Right cardiac atrium (tissue), 5 donors: Measurements from ENCODE around the gene ALKBH6. TPM values are rescaled to one million over a fixed set of nuclear protein-coding genes. Genes with fewer than 3 reads are reported as not detected.

ENCODE experiments used
- ATAC-seq, 2 donors: fragments of 200-7000 bp; cut with Tn5 transposase; one replicate each; pipeline versions ENCODE4 v1.8.0 to v1.9.1; 2020; ENCODE audit warnings: moderate library complexity in 2 of 2, mild to moderate bottlenecking in 1 of 2
- DNase-seq, 3 donors: peaks; one replicate each; pipeline ENCODE4 v3.0.0-alpha.2; 2020
- H3K27ac ChIP-seq: one replicate; pipeline ENCODE4 v1.5.1; 2013; ENCODE audit warnings: mild to moderate bottlenecking, low read length, control low read depth, moderate library complexity
- H3K27me3 ChIP-seq: one replicate; pipeline ENCODE4 v1.6.1; 2013; ENCODE audit not compliant: control insufficient read depth, insufficient read depth
- H3K4me1 ChIP-seq: one replicate; pipeline ENCODE4 v1.6.1; 2013; ENCODE audit warnings: low read length; ENCODE audit not compliant: control insufficient read depth, insufficient read depth
- H3K4me3 ChIP-seq: one replicate; pipeline ENCODE4 v1.5.1; 2013; ENCODE audit warnings: low read length, control low read depth
- H3K9me3 ChIP-seq: one replicate; pipeline ENCODE4 v1.6.1; 2013; ENCODE audit warnings: low read length; ENCODE audit not compliant: control insufficient read depth
- WGBS: extraction: QIAGEN DNeasy Blood & Tissue Kit; methylation state at CpG from one replicate; pipeline ENCODE4 v1.1.7; 2013; 5-methylcytosine and 5-hydroxymethylcytosine counted together
- intact Hi-C, 4 donors: fragments of 100-400 bp; cut with DNase I; formaldehyde crosslinking; loops; one replicate each; pipeline versions ENCODE4 v1.11.0 to v1.14.0; 2022 to 2023
- polyA plus RNA-seq: library from polyadenylated mRNA; stranded (reverse); fragments of 200-250 nt; gene quantifications from one replicate; pipeline ENCODE4 v1.2.3, GENCODE V29; 2013
- total RNA-seq, 4 donors: library from RNA; stranded (reverse); fragmentation: NEBNext Ultra II Directional; extraction: Animal tissue kit (Norgen Biotek cat#: 25700); gene quantifications; one replicate each; pipeline ENCODE4 v1.2.1, GENCODE V29; 2021
- donor health status: healthy with polysubstance abuse.
- donor health status: DM: no; HTN: yes; CAD: no.
- donor health status: DM: no; HTN: no; CAD: no.
- donor health status: DM: no; HTN: yes; CAD: no; lungs with severe emphysema.
- donor health status: DM: yes; HTN: yes; CAD: no.

Gene ALKBH6
- total and polyA plus RNA-seq, 5 donors = 8.8 to 18.0 (median 13.2) TPM

DNA sequence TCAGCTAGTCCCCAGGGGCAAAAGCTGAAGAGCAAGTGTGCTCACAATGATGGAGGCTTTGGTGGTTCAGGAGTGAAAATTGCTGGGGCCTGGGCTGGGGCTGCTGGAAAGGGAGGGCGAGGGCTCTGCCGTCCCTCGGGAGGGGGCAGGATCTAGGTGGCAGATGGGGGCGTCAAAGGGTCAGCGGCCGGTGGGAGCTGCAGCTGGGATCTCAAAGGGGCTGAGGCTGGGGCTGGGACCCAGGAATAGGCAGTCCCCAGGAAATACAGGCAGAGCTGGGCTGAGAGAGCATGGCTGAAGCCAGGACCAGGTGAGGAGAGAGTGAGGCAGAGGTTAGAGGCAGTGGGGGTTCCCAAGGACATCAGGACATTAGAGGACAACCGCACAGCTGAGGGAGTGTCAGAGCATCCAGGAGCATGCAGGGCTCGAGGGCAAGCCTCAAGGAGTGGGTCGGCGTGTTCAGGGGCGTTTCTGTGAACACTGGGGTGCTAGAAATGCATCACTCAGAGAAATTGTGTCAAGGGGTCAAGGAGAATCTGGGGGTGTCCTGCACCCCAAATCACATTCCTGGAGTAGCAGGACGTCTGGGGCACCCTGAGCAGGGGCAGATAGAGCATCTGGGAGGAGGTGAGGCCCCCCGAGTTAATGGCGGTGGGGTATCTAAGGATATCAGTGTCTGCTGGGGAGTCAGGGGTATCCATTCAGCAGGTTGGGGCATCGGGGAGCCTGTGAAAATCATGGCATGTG lies 4.2 kb downstream of the ALKBH6 start:
- 50% methylated on average over 15 of the region's 15 CpGs for WGBS
- no peak overlapping the region for H3K27ac ChIP-seq
- no peaks in the 10 kb centered on the region for H3K27me3 ChIP-seq
- H3K9me3 ChIP-seq = no peaks in the 10 kb centered on the region
- ATAC-seq (no peak), DNase-seq (peak in 1 of 3 donors; percentile 14)
- intact Hi-C loops = no loop called here
- H3K4me1 ChIP-seq = peaks cover 8% of the 10 kb centered on the region
- peak overlapping the region; percentile 21 for H3K4me3 ChIP-seq

DNA sequence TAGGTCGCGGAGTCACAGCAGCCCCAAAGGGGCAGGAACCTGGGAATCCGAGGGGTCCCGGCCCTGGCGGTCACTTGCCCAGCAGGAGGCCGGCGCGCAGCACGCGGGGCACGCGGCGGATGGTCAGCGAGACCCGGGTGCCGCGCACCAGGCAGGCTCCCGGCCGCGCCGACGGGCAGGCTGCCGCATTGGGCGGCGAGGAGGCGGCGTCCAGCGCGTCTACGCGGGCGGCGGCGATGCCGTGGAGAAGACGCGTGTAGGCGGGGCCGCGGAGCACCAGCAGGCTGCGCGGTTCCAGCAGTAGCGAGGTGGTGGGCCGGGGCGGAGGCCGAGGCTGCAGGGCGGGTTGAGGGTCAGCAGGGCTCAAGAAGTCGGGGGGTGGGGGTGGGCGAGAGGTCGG lies 4.8 kb downstream of the ALKBH6 start:
- WGBS = under 1% methylated on average over 50 of the region's 50 CpGs
- peak; percentile 80 to 91 (median 90) for DNase-seq
- Histone ChIP-seq H3K27ac (no peak overlapping the region), H3K4me1 (peaks cover 5% of the 10 kb centered on the region), H3K9me3 (no peaks in the 10 kb centered on the region), H3K27me3 (no peaks in the 10 kb centered on the region), H3K4me3 (peak overlapping the region; percentile 21)
- intact Hi-C loops = no loop called here
- ATAC-seq = peak; percentile 65 to 68

DNA sequence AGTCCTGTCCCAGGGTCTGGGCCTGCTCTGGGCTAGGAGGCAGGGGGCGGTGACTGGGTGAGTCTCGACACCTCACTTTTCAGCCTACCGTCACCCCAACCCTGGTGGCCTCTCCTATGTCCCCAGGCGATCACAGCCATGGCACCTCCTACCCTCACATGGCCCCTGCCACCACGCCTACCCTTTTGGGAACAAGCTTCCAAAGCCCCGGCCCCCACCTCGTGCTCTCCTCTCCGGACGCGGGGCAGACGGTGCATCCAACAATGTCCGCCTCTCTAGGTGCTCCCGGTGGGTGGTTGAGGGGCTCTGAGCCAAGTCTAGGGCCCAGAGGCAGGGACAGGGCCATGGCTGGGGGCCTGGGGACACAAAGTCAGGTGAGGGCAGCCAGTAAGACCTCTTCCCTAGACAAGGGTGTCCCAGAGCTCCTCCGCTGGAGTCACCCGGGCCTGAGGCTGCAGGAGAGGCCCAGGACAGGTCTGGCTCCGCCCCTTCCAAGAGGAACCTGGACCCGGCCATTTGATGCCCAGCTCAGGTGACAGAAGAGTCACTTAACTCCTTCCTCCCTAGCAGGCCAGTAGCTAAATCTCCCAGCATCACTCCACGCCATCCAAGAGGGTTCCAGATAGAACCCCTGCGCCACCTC lies 5.6 kb downstream of the ALKBH6 start, which contains the start of gene SYNE4:
Gene SYNE4 (minus strand): TSS at position 478 of the 643 bp plus-strand sequence. CDS start 132 bp downstream, at position 346.
- H3K4me3 ChIP-seq = peak within 1 kb of the TSS; percentile 21
- intact Hi-C loops = no loop called here
- no peak within 1 kb of the TSS for H3K27ac ChIP-seq
- no peaks in the 10 kb centered on the region for H3K9me3 ChIP-seq
- peaks cover 3% of the 10 kb centered on the region for H3K4me1 ChIP-seq
- 50% methylated on average over 19 of the region's 19 CpGs for WGBS
- ATAC-seq (peak; percentile 2 to 4), DNase-seq (no peak)
- no peaks in the 10 kb centered on the region for H3K27me3 ChIP-seq

DNA sequence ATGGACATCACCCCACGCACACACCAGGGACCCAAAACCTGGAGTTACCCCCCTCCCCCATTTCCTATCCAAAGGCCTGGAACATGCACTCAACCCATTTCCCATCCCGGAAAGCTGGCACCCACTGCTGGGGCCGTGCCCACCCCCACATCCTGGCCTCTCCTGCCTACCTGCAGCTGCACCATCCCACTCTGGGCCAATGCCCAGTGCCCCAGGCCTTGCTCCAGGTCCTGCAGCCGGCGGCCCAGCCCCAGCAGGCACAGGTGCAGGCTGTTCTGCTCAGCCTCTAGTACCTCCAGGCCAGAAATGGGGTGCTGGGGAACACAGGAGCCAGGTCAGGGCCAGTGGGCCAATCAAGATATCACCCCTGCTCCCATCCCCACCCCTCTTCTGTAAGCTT lies 7.1 kb downstream of the ALKBH6 start:
- Histone ChIP-seq H3K27me3 (no peaks in the 10 kb centered on the region), H3K4me3 (no peak overlapping the region), H3K4me1 (no peaks in the 10 kb centered on the region), H3K9me3 (no peaks in the 10 kb centered on the region), H3K27ac (no peak overlapping the region)
- WGBS = 85% methylated on average over 5 of the region's 5 CpGs
- ATAC-seq (no peak), DNase-seq (no peak)
- intact Hi-C loops = no loop called here

DNA sequence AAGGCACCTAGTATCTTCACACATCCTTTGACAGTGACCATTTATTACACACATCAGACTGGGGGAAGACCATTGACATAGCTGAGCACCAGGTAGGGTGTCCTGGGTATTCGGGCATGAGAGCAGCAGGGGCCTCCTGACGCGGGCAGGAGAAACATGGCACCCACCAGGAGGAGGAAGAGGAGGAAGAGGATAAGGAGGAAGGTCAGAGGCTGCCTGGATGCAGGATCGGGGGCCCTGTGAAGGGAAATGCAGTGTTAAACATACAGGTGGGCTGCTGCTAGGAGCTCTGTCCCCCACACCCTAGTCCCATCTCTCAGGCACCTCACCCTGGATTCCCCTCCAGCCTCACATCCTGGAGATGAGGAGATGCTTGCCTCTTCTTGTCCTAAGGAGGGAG lies 10.7 kb downstream of the ALKBH6 start:
- H3K4me1 ChIP-seq = peaks cover 4% of the 10 kb centered on the region
- no peak overlapping the region for H3K27ac ChIP-seq
- intact Hi-C loops = no loop called here
- DNase-seq (no peak), ATAC-seq (no peak)
- no peaks in the 10 kb centered on the region for H3K27me3 ChIP-seq
- H3K9me3 ChIP-seq = no peaks in the 10 kb centered on the region
- WGBS = 96% methylated on average over 4 of the region's 4 CpGs
- no peak overlapping the region for H3K4me3 ChIP-seq

DNA sequence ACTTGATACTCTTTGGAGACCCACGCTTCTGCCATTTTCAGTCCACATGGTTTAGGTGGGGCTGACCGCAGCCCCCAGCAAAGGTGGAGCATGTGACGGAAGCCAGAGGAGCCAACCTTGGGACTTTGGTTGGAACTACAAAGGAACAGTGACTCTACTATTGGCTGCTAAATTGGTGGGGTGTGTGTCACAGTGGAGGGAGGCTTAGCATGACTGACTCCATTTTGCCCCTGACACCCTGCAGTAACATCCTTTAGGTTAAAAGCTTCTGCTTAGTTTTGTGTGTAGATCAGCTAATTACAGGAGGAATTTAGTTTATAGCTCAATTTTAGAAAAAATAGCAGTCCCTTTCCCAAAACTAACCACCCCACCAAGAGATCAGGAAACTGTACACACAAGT lies 12.4 kb downstream of the ALKBH6 start:
- Histone ChIP-seq H3K4me1 (peaks cover 4% of the 10 kb centered on the region), H3K9me3 (no peaks in the 10 kb centered on the region), H3K4me3 (no peak overlapping the region), H3K27ac (no peak overlapping the region), H3K27me3 (no peaks in the 10 kb centered on the region)
- ATAC-seq (no peak), DNase-seq (no peak)
- WGBS = 95% methylated on average over 3 of the region's 3 CpGs
- intact Hi-C loops = no loop called here

DNA sequence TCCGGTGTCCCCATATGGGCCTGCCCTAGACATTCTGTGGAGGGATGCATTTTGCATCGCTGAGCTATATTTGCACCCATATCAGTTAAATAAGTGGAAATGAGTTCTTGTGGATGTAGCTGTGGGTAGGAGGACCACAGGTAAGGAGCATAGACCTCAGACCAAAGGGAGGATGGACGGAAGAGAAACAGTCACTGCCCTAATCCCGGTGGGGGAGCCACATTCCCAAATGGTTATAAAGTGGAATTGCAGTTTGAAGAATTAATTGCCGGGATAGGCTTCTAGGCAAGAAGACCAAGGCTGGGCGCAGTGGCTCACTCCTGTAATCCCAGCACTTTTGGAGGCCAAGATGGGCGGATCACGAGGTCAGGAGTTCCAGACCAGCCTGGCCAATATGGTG lies 17.2 kb downstream of the ALKBH6 start:
- no peaks in the 10 kb centered on the region for H3K27me3 ChIP-seq
- H3K4me3 ChIP-seq = no peak overlapping the region
- intact Hi-C loops = loop anchor here in 1 of 4 donors (10.0 kb wide), 1 partner anchor 118 kb away; the partner anchor contains the start of genes OVOL3, POLR2I and TBCB
- WGBS = 94% methylated on average over 8 of the region's 8 CpGs
- no peak for ATAC-seq
- H3K27ac ChIP-seq = no peak overlapping the region
- H3K9me3 ChIP-seq = no peaks in the 10 kb centered on the region
- DNase-seq = no peak
- H3K4me1 ChIP-seq = peaks cover 4% of the 10 kb centered on the region

DNA sequence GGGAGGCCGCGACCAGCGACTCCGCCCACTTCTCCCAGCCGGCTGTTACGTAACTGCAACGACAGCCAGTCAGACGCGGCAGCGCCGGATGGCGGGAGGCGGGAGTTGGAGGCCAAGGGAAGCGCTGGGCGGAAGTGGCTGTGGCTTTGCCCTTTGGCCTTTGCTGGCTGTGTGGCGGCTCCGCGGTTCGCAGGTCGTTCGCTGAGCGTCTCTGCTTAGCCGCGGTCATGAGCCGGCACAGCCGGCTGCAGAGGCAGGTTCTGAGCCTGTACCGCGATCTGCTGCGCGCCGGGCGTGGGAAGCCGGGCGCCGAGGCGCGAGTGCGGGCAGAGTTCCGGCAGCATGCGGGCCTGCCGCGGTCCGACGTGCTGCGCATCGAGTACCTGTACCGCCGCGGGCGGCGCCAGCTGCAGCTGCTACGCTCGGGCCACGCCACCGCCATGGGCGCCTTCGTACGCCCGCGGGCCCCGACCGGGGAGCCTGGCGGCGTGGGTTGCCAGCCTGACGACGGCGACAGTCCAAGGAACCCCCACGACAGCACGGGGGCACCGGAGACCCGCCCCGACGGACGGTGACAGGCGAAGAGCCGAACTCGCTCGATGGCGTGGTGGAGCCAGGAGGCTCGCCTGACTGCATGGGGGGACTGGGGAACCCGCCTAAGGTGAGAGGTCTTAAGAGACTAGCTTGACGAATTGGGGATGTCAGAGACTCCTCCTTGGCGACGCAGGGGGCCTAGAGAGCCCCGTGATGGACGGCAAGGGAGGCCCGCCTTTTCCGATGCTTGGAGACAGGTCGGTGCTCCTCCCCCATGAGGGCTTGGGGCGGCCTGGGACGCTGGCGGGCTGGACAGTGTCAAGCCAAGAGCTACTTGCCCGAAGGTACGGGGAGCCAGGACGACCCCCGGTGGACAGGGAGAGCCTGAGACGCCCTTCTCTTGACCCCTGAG lies 18.7 kb downstream of the ALKBH6 start, which contains the start of gene SDHAF1:
Gene SDHAF1 (plus strand): TSS at position 141 of the 946 bp plus-strand sequence. CDS start 87 bp downstream, at position 228.
- intact Hi-C loops = loop anchor here in 1 of 4 donors (10.0 kb wide), 1 partner anchor 119 kb away; the partner anchor contains the start of genes OVOL3, POLR2I and TBCB

DNA sequence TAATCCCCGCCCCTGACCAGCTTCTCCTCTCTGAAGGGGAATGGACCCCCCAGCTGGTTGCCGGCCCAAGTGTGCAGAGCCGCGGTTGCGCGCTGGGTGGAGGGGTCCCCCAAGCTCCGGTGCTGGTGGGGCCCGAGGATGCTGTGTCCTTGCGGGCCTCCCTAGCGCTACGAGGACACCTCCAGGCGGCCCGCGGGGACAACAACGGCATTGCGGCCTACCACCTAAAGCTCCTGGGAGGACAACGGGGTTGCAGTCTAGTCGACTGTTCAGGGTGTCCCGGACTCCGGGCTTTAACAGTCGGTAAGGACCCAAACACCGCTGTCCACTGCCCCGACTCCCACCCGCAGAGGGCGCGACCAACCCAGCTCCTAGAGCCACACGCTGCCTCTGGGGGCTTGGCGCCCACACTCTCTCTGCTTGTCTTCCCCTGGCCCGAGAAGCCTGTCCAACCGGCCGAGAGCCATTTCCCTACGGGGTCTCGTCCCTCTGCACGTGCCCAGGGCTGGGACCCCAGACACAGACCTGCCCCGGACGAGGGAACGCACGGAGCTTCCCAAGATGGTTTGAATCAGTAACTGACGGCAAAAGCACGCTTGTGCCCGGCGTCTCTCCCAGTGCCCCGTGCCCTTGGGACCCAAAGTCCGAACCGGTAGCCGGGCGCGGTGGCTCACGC lies 20.0 kb downstream of the ALKBH6 start:
- no peaks in the 10 kb centered on the region for H3K27me3 ChIP-seq
- 30% methylated on average over 49 of the region's 49 CpGs for WGBS
- ATAC-seq (peak; percentile 35 to 41), DNase-seq (peak; percentile 33 to 75 (median 73))
- H3K4me3 ChIP-seq = peak overlapping the region; percentile 73
- no peak overlapping the region for H3K27ac ChIP-seq
- intact Hi-C loops = loop anchor here in 1 of 4 donors (10.0 kb wide), 1 partner anchor 121 kb away; the partner anchor contains the start of genes OVOL3, POLR2I and TBCB
- no peaks in the 10 kb centered on the region for H3K9me3 ChIP-seq
- H3K4me1 ChIP-seq = peaks cover 2% of the 10 kb centered on the region

More for the DNA sequence above, 18.7 kb downstream of the ALKBH6 start, which contains the start of gene SDHAF1:
- DNase-seq = peak; percentile 98 to 99 (median 99)
- H3K4me1 ChIP-seq = peaks cover 4% of the 10 kb centered on the region
- peak within 1 kb of the TSS; percentile 73 for H3K4me3 ChIP-seq
- peak within 1 kb of the TSS; percentile 84 for H3K27ac ChIP-seq
- peak; percentile 95 to 96 for ATAC-seq
- H3K27me3 ChIP-seq = no peaks in the 10 kb centered on the region
- no peaks in the 10 kb centered on the region for H3K9me3 ChIP-seq
- under 1% methylated on average over 97 of the region's 97 CpGs for WGBS
